Stimulated activated CD4-positive, alpha-beta T cell treated with anti-CD3 and anti-CD28 coated beads, Interleukin-4, amount 100 ng/mL, for 24 hours (primary cell): ENCODE data around the gene ROR1.
"Not testable (repeated sequence)": the region's sequence is repeated elsewhere in the genome, so short reads cannot be mapped to it uniquely, and the experiment has no call there.

Experiments
- DNase-seq: peaks from one replicate; pipeline ENCODE4 v3.0.0-alpha.2; 2020

ROR1 gene

DNA sequence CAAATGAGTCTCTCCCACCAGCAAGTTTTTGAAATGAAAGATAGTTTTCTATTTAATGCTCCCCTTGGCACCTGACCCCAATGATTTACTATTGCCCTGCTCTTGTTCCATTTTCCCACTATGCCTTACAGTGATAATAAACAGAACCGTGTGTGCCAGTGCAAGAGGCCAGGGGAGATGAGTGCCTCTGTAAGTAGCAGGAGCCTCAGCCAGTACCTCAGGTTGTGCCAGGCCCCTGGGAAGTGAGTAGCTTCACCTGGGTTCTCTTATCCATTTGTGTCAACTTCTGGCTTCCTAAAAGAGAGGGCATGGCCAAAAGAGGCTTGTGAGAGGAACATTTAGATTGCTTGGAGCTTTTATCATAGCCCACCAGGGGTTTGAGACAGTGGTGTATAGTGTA is 3.4 kb upstream of the ROR1 start:
- no peak for DNase-seq

DNA sequence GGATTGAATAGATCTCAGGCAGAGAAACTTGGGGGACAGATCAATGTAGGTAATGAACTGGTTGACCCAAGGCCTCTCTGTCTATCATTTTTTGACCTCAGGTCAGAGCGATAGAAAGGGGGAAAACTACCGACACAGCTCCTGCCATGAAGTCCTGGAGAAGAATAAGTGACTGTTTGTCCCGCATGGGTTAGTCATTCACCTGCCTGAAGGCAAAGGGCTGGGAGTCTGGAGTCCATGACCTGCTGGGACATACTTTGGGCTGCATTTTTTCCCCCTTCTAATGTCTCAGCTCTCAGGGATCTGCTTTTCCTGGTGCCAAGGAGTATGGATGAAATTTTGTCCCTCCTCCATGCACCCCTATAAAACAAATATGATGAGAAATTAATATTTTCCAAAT is 1.6 kb upstream of the ROR1 start:
- no peak for DNase-seq

DNA sequence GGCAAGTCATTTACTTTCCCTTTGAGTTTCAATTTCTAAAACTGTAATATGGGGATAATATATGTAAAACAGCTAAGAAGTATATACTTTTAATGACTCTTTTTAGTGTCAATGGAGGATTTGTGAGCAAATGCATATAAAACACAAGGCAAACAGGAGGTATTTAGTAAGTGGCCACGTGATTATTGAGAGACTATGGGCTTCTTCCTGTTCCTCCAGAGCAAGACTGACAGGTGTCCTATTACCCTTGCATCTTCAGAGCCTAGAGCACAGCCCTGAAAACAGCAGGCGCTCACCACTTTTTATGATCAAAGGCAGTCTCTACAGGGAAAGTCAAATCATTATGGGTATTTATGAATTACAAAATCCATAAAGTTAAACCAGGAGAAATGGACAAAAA is 941 bp upstream of the ROR1 start:
- DNase-seq = no peak

DNA sequence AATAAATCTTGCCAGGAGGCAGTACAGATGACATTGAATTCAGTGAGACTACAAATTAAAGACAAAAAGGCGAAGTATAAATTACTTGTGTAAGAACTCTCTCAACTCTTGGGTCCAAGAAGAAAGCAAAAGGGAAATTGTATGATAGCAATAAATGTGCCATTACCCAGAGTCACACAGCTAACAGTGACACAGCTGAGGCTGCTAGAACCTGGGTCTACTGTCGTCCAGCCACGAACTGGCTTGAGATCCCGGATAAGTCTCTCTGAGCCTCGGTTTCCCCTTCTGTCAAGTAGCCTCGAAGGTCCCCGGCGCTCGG is 362 bp upstream of the ROR1 start:
- no peak for DNase-seq

DNA sequence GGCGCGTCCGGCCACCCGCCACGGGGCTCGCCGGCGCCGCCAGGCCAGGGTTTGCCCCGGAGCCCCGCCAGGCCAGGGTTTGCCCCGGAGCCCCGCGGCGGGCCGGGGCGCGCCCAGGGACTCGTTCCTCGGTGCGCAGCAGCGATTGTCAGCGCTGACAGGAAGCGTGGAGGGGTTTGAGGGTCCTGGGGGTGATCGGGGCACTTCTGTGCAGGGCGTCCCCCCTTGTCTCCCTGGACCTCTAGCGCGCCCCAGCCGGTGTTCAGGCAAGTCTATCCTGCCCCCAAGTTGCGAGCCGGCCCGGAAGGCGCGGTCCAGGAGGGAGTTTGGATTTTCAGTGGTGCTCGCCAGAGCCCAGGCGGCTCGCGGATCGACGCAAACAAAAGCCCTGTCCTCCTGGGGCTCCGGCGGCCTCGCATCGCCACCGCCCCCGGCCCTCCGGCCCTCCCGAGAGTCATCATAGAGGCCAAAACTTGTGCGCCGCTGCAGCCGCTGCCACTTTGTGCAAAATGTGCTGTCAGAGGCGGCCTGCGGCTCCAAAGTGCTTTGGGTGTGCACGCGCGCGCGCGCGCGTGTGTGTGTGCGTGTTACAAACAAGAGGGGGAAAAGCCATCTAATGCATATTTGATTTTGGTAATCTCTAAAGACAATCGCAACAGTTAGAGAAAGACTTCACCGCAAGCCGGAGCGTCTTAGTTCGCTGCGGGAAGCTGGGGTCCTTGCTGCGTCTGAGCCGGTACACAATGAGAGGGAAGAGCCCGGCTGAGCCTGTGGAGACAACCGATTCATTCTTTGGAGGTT is 1.0 kb downstream of the ROR1 start:
- DNase-seq = no peak

DNA sequence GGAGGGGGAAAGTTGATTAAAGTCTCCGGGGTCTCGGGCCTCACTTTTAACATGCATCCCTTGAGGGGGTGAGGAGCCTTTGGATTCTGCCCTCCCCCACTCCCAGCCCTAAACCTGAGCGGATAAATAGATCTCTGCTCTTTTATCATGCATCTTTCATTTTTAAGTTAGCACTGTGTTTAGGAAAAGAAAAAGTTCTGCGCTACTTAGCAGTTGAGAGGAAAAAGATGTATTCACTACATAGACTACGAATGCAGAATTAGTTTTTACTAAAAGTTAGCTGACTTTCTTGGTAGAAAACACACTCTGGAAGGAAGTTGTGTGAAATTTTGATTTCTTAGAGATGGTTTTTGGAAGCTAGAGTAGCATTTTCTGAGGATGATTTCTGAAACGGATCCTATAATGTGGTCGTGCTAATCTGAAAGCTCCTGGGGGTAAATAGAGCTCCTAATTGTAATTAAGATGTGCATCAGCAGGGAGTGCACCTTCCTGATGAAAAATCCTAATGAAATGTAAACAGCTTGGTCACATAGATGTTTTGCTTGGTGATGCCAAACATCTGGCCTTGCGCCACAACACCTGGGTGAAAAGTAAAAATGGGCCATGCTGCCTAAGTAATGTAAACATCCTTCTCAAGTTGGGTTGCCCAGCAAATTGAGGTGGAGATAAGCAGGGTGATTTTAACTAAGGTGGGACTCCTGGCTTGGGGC is 1.8 kb downstream of the ROR1 start:
- no peak for DNase-seq

DNA sequence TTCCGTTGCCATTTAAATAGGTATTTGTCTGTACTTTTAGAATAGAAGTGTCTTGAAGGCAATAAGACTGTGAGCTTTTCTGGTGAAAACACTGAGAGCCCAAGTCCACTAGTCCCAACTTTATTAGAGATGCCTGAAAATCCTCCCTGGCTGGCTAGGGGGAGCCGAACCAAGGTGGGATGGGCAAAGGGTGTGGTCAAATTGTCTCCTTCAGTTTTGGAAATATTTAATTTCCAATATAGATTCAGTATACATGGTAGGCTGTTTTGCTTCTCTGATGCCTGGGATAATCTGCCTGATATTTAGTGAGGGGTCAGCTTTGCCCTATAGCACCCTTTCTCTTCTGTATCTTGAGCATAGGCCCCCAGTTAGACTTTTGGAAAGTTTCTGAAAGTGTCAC is 3.5 kb downstream of the ROR1 start:
- DNase-seq = no peak

DNA sequence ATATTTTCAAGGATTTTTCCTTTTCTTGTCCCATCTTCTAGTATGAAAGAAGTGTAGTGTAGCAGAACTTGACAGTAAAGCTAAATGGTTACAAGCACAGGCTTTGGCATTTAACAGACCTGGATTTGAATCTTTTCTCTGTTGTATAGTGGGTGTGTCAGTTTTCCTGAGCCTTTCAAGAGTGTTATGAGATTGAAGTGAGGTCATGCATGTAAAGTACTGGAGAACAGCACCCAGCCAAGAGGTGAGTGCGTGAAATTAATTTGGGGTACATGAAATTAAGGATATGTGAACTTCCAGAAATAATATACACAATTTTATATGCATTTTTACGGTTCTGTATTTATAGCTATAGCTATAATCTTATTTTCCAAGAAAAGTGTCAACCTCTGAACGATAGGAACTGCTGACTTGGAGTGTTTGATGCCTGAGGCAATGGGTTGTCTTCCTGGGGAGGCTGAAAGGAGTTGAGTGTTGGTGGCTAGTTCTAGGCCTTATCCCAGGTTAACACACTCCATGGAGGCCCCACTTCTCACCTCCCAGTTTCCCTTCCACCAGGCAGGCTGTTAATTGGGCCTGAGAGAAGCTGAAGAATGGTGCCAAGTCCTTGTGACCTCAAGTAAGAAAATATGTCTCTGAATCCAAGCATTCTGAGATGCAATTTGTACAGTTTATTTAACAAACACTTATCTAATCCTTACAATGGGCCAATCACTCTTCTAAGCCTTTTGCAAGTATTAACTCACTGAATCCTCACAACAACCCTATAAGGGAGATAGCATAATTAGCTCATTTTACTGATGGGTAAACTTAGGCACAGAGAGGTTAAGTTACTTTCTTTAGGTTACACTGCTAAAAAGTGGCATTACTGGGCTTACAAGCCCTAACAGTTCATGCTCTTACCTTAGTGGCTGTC is 4.4 kb downstream of the ROR1 start:
- DNase-seq = no peak

DNA sequence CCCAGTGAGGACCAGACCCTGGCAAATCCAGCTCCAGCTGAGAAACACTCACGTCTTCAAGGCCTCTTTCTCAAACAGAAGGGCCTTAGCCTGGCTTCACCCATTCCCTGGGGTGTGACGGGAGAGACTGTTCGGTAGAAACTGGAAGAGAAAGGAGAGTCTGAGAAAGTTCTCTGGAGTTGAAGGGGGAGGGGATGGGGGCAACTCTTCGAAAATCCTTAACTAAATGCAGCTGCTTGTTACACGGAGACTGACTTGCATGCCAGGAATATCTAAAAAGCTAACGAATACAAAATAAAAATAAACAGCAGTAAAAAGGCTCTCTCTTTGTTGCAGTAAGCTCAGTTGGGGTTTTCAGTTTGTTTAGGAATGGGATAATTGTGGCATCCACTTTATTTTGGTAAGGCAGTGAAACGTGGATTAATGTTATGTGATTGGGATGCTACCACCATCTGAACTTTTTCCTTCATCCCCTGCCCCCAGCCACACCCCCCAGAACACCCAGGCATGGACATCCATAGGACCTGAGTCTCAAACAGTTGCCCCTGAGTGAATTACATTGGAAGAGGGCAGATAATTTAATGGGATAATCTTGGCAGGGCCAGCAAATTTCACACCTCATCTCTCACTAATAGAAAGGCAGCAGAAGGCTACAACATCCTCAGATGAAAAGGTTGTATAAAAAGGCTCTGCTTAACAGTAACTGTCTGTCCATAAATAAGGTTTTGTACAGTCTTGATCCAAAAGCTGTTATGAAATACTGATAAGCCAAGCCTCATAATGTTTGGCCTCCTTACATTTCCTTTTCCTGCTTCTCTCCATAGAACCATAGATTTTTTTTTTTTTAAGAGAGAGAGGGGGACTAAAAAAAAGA is 5.8 kb downstream of the ROR1 start:
- no peak for DNase-seq

DNA sequence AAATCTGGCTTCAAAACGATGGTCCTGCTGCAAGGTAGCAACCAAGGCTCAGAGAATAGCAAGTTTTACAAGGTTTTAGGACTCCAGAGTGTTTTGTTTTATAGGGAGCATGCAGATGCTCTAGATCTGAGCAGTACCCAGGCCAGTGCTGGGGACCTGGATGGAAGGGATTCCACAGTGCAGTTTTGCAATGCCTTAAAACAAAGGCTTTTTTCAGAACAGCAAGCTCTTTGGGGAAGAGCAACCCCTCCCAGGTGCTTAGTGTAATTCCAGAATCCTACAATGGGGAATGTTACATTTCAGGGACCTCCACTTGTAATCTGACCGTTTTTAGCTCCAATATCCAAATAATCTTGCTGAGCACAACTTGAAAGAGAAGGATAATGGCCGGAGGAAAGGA is 6.7 kb downstream of the ROR1 start:
- DNase-seq = no peak

DNA sequence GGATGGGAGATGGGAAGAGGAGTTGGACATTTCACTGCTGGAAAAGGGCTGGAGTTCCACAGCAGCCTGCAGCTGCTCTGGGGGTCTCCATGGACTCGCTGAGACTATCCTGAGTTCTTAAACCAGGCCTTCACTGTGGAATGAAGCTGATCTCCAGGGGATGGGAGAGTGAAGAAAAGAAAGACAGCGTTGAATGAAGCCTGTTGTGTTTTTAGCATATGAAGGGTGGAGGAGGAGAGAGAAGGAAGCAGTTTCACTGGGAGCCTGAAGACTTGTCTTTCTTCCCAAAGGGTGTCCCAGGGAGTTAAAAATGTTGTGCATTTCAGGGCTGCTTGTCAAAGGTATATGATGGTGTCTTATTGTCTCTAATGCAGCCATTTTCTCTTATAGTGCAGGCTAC is 9.2 kb downstream of the ROR1 start:
- no peak for DNase-seq

DNA sequence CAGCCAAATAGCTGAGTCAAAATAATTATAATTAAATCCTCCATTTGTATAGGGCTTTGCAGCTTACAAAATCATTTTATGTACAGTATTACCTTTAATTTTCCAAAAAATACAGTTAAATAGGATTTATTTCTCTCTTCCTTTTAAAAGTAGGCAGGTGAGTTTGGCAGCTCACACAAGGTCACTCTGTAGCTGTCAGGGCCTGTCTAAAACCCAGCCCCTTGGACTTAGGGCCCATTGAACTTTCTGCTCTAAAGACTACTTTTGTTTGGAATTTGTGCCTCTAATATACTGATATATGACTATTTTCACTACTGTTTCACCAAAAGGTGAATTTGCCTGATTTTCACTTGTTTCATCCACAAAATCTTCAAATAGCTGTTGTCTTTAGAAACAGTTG is 10.3 kb downstream of the ROR1 start:
- no peak for DNase-seq

DNA sequence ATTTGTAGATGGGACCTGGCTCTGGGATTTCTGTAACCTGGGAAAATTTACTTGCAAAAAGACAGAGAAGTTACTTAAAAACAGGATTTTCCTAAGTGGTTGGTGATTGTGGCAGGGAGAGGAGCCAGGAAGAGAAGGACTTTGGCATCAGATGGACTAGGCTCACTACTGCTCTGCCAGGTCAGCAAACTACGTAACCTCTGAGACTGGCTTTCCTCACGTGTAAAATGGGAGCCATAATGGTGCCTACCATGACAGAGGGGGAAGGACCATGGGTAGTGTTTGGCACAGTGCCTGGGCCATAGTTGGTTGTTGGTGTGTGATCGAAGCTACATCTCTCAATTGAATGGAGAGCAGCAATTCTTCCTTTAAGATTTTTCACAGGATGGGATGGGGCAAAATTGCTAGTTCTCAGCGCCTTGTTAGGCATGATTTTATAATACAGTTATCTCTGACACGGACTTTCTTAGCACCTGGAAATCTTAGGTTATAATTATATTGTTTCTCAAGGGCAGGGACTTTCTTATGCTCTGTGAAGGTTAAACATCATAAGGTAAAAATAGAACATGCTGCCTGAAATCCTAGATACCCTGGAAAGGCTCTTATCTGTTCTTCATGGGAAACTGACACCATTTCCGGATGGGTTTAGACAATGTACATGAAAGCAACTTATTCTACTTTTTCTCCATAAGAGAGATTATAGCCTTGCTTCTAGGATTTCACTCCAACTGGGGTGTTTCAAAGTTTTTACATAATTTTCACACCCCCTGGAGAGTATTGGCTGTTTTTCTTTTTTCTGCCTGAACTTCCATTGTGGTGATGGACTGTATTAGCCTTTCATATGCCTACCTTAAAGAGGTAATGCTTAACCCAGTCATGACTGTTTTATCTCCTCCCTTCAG is 10.9 kb downstream of the ROR1 start:
- no peak for DNase-seq

DNA sequence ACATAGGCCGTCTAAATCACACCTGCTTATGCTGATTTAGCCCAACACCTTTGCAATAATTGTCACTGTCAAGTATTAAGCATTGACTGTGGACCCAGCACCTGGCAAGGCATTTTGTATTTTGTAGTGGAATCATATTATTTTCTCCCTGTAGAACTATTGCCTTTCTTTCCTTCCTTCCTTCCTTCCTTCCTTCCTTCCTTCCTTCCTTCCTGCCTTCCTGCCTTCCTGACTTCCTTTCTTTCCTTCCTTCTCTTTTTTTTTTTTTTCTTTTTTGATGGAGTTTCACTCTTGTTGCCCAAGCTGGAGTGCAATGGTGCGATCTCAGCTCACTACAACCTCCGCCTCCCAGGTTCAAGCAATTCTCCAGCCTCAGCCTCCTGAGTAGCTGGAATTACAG is 13.5 kb downstream of the ROR1 start:
- DNase-seq = not testable (repeated sequence)

DNA sequence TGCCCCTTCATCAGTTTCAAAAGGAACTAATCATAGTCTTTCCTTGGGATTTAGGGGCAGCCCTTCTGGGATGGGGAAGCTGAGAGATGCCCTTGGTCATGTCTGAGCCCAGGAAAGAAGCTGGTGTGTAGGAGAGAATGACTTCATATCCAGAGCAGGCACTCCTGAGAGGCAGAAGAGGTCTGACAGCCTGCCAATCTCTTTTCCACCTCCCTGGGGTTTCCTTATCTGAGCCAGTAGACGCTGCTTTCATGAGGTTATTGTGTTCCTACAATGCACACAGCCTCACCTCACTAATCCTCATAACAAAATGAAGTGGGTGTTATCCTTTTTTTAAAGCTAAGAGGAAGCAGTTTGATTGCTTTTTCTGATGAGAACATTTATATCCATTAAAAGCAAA is 14.1 kb downstream of the ROR1 start:
- no peak for DNase-seq

DNA sequence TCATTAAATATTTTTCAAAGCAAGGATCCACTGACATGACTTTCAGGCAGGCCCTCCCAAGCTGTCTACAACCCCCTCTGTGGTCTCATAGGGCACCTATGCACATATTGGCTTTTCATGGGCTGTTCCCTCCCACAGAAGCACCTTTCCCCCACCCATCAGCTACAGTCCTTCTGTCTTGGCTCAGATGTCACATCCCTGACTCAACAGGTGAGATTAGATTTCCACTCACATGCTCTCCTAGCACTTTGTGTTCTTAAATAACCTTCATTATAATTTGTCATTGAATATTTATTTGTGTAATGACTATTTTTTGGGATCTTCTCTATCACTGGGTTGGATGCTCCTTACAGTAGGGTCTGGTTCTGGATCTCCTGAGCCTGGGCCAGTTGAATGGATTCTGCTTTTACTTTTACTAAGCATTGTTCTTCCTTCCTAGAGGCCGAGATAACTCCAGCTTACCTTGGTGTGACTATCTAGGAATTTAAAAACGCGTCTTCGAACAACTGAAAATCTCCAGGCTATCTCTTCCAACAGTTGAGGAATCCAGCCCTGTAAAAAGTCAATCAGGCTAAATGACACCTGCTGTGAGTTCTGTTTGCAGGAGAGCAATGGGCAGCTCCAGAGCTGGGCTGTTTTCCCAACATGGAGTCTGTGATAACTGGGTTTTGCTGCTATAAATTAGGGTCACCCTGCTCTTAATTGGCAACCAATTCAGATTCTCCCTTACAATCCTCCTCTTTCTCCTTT is 16.2 kb downstream of the ROR1 start:
- DNase-seq = no peak

DNA sequence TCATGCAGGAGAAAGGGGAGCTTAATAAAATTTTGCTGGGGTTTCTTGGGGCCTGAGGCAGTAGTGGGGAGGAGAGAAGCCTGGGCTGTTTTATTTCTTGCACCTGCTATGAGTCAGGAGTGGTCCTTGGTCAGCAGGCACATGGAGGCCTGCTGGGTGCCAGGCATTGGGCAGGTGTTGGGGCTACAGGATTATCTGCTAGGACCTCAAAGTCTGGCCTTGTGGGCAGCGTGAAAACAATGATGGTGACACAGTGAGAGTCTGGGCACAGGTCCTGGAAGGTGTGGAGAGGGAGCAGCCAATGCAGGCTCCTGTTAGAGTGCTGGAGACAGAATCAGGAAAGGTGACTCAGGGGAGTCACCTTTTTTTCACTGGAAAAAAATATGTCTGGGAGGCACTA is 17.2 kb downstream of the ROR1 start:
- DNase-seq = no peak

DNA sequence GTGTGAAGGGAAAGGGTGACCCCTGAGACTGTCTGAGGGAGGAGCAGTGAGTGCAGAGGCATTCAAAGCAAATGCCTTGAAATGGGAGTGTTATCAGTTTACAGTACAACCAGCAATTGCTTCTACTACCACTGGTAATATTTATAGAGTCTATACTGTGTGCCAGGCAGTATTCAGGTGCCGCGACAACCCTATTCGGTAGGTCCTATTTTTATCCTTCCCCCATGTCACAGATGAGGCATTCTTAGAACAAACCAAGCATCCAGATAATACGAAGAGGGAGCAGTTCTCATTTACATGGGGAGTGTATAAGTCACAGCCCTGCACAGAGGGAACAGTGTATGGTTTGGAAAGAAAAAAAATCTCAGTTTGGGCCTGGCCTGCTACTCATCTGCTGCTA is 18.3 kb downstream of the ROR1 start:
- DNase-seq = no peak

DNA sequence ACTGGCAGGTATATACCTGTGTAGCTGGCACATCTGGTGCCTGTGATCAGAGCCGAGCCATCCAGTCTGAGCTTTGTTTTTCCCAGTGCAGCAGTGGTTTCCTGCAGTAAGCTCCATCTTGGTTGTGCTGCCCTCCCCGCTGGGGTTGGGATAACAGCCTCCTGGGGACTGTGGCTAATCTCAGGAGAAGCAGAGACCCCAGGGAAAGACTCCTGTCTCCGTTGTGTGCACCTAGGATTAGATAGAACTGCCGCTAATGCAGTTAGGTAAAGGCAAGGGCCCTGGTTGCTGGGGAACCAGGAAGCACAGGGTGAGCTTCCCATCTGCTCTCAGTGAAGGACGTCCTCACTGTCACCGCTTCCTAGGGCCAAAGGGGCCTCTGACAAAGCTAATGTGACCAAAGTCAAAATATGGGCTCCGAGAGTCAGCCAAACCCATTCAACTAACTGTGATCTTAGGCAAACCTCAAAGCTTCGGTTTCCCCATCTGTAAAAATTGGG is 20.0 kb downstream of the ROR1 start:
- DNase-seq = no peak

DNA sequence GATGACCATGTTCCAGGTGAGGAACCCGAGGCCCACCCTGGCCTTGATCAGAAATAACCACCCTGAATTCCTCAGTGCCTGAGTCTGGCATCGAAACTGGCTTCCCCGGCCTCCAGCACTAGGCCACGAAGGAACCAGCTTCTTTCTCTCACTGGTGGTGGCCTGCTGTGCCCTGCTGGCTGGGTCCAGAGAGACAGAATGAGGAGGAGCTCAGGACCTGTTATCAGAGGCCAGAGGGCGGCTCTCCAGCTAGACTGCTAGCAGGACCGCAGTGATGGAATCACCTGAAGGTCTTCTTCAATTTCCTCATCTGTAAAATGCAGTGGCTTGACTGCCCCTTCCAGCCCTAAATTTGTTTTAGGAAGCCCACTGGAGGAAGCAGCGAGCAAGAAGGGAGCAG is 20.5 kb downstream of the ROR1 start:
- DNase-seq = no peak

DNA sequence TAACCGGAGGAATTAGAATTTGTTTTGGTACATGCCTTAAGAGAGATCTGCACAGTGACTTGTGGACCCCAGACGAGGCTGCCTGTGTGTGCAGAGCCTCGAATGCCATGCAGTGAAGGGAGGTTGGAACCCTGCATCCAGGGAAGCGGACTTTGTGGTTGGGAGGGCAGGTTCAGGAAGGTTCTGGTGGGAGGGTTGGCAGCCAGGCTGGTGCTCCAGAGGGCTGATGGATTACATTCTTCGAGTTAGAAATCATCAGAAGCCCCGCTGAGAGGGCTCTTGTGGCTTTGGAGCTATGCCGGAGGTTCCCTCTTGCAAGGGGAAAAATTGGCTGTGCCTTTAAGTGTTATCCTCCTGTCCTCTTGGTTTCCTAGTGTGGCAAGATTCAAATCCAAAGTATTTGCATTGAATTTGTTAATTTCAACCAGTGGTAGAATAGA is 21.1 kb downstream of the ROR1 start:
- DNase-seq = no peak
